ENCODE measurements around the gene SCNN1B.
"Not testable (repeated sequence)": the region's sequence is repeated elsewhere in the genome, so short reads cannot be mapped to it uniquely, and the experiment has no call there.

SCNN1B gene

GRCh38 chr16:23383881-23384280 is 81.8 kb downstream of the SCNN1B start:
- DNase-seq = no peak

GRCh38 chr16:23384878-23385277 is 82.8 kb downstream of the SCNN1B start:
- DNase-seq = no peak

GRCh38 chr16:23385441-23385840 is 83.3 kb downstream of the SCNN1B start:
- DNase-seq = no peak

- DNase-seq = no peak
Measured at GRCh38 chr16:23387666-23388065, 85.6 kb downstream of the SCNN1B start.

GRCh38 chr16:23388786-23389185 is 86.7 kb downstream of the SCNN1B start:
- DNase-seq = no peak

GRCh38 chr16:23389201-23389600 is 87.1 kb downstream of the SCNN1B start:
- no peak for DNase-seq

GRCh38 chr16:23389936-23390335 is 87.8 kb downstream of the SCNN1B start:
- DNase-seq = not testable (repeated sequence)

GRCh38 chr16:23391381-23392222 is 89.5 kb downstream of the SCNN1B start:
- DNase-seq = no peak

- DNase-seq = no peak
Measured at GRCh38 chr16:23392223-23392600, 90.1 kb downstream of the SCNN1B start.

GRCh38 chr16:23394141-23394831 is 92.2 kb downstream of the SCNN1B start:
- DNase-seq = no peak

- no peak for DNase-seq
Measured at GRCh38 chr16:23395732-23396131, 93.6 kb downstream of the SCNN1B start.

GRCh38 chr16:23397464-23397863 is 95.4 kb downstream of the SCNN1B start:
- no peak for DNase-seq

GRCh38 chr16:23398987-23399805 is 97.1 kb downstream of the SCNN1B start:
- DNase-seq = no peak

GRCh38 chr16:23400447-23400846 is 98.3 kb downstream of the SCNN1B start:
- DNase-seq = not testable (repeated sequence)

- no peak for DNase-seq
Measured at GRCh38 chr16:23401139-23401538, 99.0 kb downstream of the SCNN1B start.

- DNase-seq = no peak
Measured at GRCh38 chr16:23402100-23402499, 100.0 kb downstream of the SCNN1B start.

- DNase-seq = no peak
Measured at GRCh38 chr16:23403547-23403946, 101.4 kb downstream of the SCNN1B start.

- no peak for DNase-seq
Measured at GRCh38 chr16:23406024-23406423, 103.9 kb downstream of the SCNN1B start.

GRCh38 chr16:23406546-23407240 is 104.6 kb downstream of the SCNN1B start:
- DNase-seq = no peak

- DNase-seq = no peak
Measured at GRCh38 chr16:23407436-23408127, 105.5 kb downstream of the SCNN1B start.

GRCh38 chr16:23408242-23408822 is 106.2 kb downstream of the SCNN1B start:
- DNase-seq = peak; percentile 42

GRCh38 chr16:23408823-23409298 is 106.8 kb downstream of the SCNN1B start:
- DNase-seq = peak; percentile 37

Measured in NCI-H146 (cell line).